ENCODE measurements around the gene VAMP3.

VAMP3 gene

DNA sequence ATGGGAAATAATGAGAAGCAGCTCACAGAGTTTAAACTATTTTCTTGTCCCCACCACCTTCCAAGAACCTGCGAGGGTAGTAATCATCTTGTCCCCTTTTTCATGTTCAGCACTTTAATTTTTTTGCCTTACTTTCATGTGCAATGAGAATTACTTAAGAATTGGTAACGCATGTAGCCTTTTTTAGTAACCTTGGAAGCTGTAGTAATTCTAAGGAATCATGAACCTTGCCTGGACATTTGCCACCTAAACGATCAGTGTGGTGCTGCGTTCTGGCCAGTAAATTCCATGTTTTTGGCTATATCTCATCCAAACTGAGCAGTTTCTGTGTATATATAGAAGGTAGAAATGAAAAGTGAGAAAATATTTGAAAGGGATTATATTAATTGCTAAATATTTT, 3.9 kb upstream of the VAMP3 start (continued):
- TF ChIP-seq ZNF830 (tag by site-specific recombination; IDR thresholded peaks at IDR 0.05; ENCODE audit: low read depth) (no peak), ZNF394 (tag by site-specific recombination; IDR thresholded peaks at IDR 0.05; ENCODE audit: borderline replicate concordance) (no peak), SCRT2 (tag by site-specific recombination; IDR thresholded peaks at IDR 0.05) (no peak)

DNA sequence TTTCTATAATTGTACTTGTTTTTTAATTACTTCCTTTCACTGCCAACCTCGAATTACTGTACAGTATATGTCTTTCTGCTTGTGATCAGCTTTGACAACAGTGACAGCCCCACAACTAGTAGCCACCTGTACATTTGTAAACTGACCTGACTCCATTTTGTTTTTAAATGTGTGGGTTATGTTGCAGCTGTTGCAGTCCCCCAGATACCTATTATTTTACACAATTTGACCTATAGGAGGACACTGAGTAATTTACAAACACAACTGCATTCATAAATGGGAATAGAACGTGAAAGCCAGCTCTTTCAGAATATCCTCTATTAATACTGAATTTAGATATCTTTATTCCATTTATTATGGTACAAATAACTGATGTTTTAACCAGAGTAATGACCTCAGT, 2.5 kb upstream of the VAMP3 start:
- Histone ChIP-seq H3K4me3 (ENCODE audit: low read depth, low read length) (no peak overlapping the region), H3K4me1 (ENCODE audit: control insufficient read depth, insufficient read depth, low read length) (no peaks in the 10 kb centered on the region), H3K36me3 (ENCODE audit: control insufficient read depth in 2 of 2, insufficient read depth in 1 of 2, low read length in 2 of 2) (peaks cover 0 to 9% of the 10 kb centered on the region in 2 experiments; a peak in 1 of 3 replicates), H3K27ac (ENCODE audit: extremely low read depth, low read depth, low read length) (no peak overlapping the region), H3K9me3 (ENCODE audit: control insufficient read depth, insufficient read depth, low read depth, low read length) (no peaks in the 10 kb centered on the region)
- ChIA-PET POLR2A (interaction anchor here (0.5 kb wide), 1 partner anchor 1037 kb away, joined by 3 read pairs; no protein-coding TSS in a partner anchor), CTCF (interaction anchor here (0.7 to 10.0 kb wide), 3 partner anchors 15 to 1384 kb away, joined by 3 to 95 read pairs (median 29); no protein-coding TSS in a partner anchor)
- TF ChIP-seq RBAK (tag by site-specific recombination; IDR thresholded peaks at IDR 0.05) (no peak), ZBTB1 (tag by site-specific recombination; IDR thresholded peaks at IDR 0.05) (no peak), ZNF174 (tag by site-specific recombination; IDR thresholded peaks at IDR 0.05) (no peak), ZNF664 (tag by site-specific recombination; IDR thresholded peaks at IDR 0.05) (no peak), SCRT1 (tag by site-specific recombination; IDR thresholded peaks at IDR 0.05; ENCODE audit: borderline replicate concordance) (no peak), ZNF48 (tag by site-specific recombination; IDR thresholded peaks at IDR 0.05) (no peak), TRIM28 (IDR thresholded peaks at IDR 0.05; ENCODE audit: borderline replicate concordance, low read length) (no peak), ZNF239 (tag by site-specific recombination; IDR thresholded peaks at IDR 0.05) (no peak), ZNF274 (IDR thresholded peaks at IDR 0.05; ENCODE audit: low read length) (no peak), ZNF274 (tag by site-specific recombination; IDR thresholded peaks at IDR 0.05; ENCODE audit: borderline replicate concordance) (no peak), ZNF791 (tag by site-specific recombination; IDR thresholded peaks at IDR 0.05) (no peak), ZNF707 (tag by site-specific recombination; IDR thresholded peaks at IDR 0.05) (no peak), ZBTB7A (tag by site-specific recombination; IDR thresholded peaks at IDR 0.05; ENCODE audit: low read depth) (no peak), ZNF404 (tag by site-specific recombination; IDR thresholded peaks at IDR 0.05) (no peak)
- TF ChIP-seq, protein P1, sequence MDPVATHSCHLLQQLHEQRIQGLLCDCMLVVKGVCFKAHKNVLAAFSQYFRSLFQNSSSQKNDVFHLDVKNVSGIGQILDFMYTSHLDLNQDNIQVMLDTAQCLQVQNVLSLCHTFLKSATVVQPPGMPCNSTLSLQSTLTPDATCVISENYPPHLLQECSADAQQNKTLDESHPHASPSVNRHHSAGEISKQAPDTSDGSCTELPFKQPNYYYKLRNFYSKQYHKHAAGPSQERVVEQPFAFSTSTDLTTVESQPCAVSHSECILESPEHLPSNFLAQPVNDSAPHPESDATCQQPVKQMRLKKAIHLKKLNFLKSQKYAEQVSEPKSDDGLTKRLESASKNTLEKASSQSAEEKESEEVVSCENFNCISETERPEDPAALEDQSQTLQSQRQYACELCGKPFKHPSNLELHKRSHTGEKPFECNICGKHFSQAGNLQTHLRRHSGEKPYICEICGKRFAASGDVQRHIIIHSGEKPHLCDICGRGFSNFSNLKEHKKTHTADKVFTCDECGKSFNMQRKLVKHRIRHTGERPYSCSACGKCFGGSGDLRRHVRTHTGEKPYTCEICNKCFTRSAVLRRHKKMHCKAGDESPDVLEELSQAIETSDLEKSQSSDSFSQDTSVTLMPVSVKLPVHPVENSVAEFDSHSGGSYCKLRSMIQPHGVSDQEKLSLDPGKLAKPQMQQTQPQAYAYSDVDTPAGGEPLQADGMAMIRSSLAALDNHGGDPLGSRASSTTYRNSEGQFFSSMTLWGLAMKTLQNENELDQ (tag by site-specific recombination; IDR thresholded peaks at IDR 0.05; ENCODE audit: low read depth) = no peak
- TF ChIP-seq, protein P2, sequence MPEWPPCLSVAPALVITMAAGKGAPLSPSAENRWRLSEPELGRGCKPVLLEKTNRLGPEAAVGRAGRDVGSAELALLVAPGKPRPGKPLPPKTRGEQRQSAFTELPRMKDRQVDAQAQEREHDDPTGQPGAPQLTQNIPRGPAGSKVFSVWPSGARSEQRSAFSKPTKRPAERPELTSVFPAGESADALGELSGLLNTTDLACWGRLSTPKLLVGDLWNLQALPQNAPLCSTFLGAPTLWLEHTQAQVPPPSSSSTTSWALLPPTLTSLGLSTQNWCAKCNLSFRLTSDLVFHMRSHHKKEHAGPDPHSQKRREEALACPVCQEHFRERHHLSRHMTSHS (tag by site-specific recombination; IDR thresholded peaks at IDR 0.05) = no peak

DNA sequence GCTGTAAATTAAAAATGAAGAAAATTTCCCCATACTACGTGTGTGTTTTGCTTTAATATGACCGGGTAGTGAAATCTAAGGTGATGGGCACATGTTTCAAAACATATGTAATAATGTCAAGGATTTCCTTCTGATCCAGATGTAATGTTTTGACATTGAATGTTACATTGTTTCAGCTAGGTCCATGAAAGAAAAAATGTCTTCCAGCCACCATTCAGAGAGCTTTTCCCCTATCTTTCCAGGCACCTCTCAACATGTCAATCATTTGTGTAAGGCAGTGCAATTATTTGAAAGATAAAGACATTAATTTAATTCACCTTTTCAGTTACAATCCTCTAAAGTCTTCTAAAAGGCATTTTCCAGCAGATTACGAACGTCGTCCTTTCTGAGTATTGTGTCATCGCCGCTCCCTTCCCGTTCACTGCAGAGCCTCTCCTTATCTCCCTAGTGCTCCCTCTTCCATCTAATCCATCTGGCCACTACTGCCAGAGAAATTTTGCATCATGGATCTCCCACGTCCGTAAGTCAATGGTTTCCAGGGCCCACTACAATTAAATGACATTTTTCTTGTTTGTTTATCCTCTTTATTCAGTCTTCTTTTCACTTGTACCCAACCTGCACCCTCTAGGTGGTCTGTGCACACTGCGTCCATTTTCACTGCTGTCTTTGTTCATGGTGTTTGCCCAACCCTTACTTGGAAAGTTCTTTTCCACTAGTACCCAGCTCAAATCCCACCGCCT, 1.3 kb upstream of the VAMP3 start:
- Histone ChIP-seq H3K9me3 (ENCODE audit: control insufficient read depth, insufficient read depth, low read depth, low read length) (no peaks in the 10 kb centered on the region), H3K4me1 (ENCODE audit: control insufficient read depth, insufficient read depth, low read length) (no peaks in the 10 kb centered on the region), H3K4me3 (ENCODE audit: low read depth, low read length) (no peak overlapping the region), H3K36me3 (ENCODE audit: control insufficient read depth in 2 of 2, insufficient read depth in 1 of 2, low read length in 2 of 2) (peaks cover 8 to 21% of the 10 kb centered on the region in 2 experiments; a peak in 2 of 3 replicates), H3K27ac (ENCODE audit: extremely low read depth, low read depth, low read length) (no peak overlapping the region)
- ChIA-PET CTCF (interaction anchor here (1.1 to 10.0 kb wide), 4 partner anchors 11 to 132 kb away, joined by 3 to 95 read pairs (median 16); no protein-coding TSS in a partner anchor), POLR2A (no interaction called here)
- TF ChIP-seq PRDM4 (tag by site-specific recombination; IDR thresholded peaks at IDR 0.05) (no peak), ZSCAN16 (tag by site-specific recombination; IDR thresholded peaks at IDR 0.05) (peak; percentile 57; the same call in 1 of the 2 replicates)

All from HEK293 (cell line).